ENCODE measurements around the gene TRPM2.
A peak's percentile ranks its signal among the peaks of the same experiment; 100 is the strongest.

Gene TRPM2

GRCh38 chr21:44483288-44484237, 130.1 kb downstream of the TRPM2 start:
- DNase-seq (ENCODE audit: low read depth, low spot score), result no peak

- DNase-seq (ENCODE audit: low read depth, low spot score), result no peak
These were observed 131.3 kb downstream of the TRPM2 start for GRCh38 chr21:44484498-44485253.

- peak; percentile 10 for DNase-seq (ENCODE audit: low read depth, low spot score)
These were observed 131.9 kb downstream of the TRPM2 start for GRCh38 chr21:44485254-44485793.

- DNase-seq (ENCODE audit: low read depth, low spot score), result no peak
These were observed 132.4 kb downstream of the TRPM2 start for GRCh38 chr21:44485796-44486195.

GRCh38 chr21:44486302-44486701, 132.9 kb downstream of the TRPM2 start:
- no peak for DNase-seq (ENCODE audit: low read depth, low spot score)

GRCh38 chr21:44487831-44488230, 134.4 kb downstream of the TRPM2 start:
- DNase-seq (ENCODE audit: low read depth, low spot score), result no peak

GRCh38 chr21:44489962-44490361, 136.5 kb downstream of the TRPM2 start:
- no peak for DNase-seq (ENCODE audit: low read depth, low spot score)

- no peak for DNase-seq (ENCODE audit: low read depth, low spot score)
These were observed 137.0 kb downstream of the TRPM2 start for GRCh38 chr21:44490405-44490804.

GRCh38 chr21:44490816-44491215, 137.4 kb downstream of the TRPM2 start:
- DNase-seq (ENCODE audit: low read depth, low spot score), result no peak
